ENCODE data around the gene RBM47.
"Not testable (repeated sequence)": the region's sequence is repeated elsewhere in the genome, so short reads cannot be mapped to it uniquely, and the experiment has no call there.

The RBM47 gene

GRCh38 chr4:40407468-40407867 lies 222.2 kb downstream of the RBM47 start:
- DNase-seq (ENCODE audit: low read depth in 2 of 2), result not testable (repeated sequence)

GRCh38 chr4:40406340-40406739 lies 223.3 kb downstream of the RBM47 start:
- no peak for DNase-seq (ENCODE audit: low read depth in 2 of 2)

DNA sequence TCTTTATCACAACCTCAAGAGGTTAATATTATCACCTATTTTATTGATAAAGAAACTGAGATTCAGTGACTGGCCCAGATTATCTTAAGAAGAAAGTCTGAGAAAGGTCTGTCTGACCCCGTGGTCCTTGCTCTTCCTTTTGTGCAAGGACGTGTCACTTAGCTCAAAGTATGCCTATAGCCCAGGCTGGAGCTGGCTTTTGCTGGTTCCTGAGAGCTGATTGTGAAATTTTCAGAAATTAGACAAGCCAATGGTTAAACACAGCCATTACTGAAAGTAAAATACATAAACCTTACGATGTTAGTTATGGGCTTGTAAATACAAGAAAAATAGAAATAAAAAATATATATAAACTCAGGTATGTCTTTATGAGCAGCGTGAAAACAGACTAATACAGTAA lies 224.5 kb downstream of the RBM47 start:
- DNase-seq (ENCODE audit: low read depth in 2 of 2), result no peak

DNA sequence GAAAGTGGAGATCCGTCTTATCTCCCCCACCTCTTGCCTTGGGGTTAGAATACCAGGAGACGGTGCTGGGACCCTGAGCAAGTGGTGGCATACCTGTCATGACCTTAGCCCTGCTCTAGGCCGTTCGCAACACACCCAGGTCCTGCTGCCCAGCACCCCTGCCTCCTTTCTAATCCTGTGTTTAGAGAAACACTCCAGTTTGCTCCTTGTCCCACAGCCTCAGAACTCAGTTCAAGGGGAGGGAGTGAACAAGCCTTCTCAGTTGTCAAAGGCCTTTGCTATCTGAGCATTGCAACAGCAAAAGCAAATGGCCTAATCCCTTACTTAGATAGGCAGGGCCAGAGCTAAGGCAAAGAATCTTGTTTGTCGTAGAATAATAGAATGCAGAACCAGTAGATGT lies 226.6 kb downstream of the RBM47 start:
- no peak for DNase-seq (ENCODE audit: low read depth in 2 of 2)

DNA sequence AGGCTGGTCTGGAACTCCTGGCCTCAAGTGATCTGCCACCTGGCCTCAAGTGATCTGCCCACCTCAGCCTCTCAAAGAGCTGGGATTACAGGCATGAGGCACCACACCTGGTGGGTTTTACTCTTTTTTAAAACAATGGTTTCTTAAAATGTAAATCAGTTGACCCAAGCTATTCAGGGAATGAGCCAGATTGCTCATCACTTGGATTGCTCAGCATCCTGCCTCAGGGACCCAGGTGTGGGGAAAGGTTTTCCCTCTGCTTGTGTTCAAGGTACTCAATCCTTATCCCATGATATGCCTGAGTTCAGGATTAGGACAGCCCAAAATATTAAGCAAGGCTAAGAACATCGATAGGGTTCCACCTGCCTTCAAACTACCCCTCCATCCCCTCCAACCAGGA lies 227.1 kb downstream of the RBM47 start:
- DNase-seq (ENCODE audit: low read depth in 2 of 2), result no peak

- no peak for DNase-seq (ENCODE audit: low read depth in 2 of 2)
These were observed 228.0 kb downstream of the RBM47 start for GRCh38 chr4:40401631-40402030.

- no peak for DNase-seq (ENCODE audit: low read depth in 2 of 2)
These were observed 228.6 kb downstream of the RBM47 start for GRCh38 chr4:40401096-40401495.

DNA sequence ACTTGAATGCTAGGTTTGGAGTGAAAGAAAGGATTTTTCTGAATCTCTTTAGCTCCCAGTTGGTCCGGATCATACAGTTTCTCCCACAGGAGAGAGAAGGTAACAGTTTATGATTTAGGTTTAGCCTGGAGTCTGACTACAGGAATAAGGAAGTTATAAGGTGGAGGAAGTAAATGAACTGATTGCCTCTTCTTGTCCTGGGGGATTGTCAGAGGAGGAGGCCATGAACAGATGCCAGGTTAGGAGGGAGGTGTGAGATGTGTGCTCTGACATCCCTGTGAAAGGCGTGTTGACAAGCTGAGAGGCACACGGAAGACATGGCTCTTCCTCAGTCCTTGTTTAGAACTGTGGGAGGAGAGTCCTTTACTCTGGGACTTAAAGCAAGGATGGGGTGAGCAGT lies 230.1 kb downstream of the RBM47 start:
- DNase-seq (ENCODE audit: low read depth in 2 of 2), result no peak

DNA sequence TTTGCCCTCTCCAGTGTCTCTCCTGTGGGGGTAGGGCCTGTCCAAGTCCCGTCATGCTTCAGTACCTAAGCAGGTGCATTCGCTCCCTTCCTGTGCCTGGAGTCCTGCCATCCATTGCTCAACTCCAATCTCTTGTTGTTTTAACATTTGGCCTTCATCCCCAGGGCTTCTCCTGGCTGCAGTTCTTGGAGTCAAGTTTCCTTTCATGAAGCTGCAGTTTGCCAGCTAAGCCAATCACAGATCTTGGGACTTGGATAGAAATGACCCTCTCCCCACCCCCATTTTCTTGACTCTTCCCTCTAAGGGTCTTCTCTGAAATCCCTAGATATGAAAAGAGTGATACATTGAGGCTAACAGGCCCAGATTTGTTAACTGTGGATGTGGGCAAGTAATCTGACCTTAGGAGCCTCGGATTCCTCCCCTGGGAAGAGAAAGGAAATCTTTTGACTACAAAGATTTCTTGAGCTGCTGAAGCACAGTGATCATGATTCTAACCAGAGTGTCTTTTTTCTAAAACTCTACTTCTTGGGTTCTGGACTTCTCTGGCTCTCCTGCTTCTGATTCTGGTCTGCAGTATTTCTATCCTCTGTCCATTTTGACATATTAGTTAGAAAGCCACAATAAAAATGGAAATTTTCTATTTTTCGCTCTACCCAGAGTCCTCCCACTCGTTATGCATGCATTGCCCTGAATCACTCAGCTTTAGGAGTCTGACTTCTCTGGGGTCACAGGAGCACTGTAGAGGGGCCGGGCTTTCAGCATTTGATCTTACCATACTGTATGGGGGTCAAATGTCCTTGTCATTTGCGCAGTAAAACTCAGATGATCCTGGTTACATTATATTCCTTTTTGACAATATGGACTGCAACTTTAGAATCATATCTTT lies 233.5 kb downstream of the RBM47 start:
- DNase-seq (ENCODE audit: low read depth in 2 of 2), result no peak

DNA sequence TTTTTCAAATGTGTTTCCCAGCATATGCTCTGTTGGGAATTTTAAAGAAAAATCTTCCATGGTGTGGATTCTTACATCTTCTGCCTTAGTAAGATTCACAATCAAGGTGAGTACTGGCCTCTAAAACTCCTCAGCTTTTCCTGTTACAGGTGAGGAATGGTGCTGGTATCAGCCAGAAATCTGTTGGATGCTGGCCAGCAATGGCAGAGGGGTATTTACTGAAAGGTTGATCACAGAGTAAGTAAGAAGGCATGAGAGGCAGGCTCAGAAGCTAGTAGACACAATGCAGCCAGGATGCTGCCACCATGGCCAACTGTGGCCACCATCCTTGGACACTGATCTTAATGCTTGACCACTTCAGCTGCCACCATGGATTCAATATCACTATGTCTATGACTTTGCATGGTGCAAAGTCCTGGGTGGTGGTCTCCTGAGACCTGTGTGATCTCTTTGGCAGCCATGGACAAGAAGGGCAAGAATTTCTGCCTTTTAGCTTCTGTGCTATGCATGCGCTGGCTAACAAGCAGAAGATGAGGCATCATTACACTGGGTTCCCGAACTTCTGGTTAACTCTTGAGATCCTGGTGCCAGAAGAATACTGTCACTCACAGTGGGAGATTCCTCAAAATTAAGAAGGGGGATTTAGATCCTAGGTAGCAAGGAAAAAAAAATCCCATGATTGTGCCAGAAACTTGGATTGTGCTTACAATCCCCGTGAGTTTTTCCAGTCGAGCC lies 234.3 kb downstream of the RBM47 start:
- DNase-seq (ENCODE audit: low read depth in 2 of 2), result no peak

DNA sequence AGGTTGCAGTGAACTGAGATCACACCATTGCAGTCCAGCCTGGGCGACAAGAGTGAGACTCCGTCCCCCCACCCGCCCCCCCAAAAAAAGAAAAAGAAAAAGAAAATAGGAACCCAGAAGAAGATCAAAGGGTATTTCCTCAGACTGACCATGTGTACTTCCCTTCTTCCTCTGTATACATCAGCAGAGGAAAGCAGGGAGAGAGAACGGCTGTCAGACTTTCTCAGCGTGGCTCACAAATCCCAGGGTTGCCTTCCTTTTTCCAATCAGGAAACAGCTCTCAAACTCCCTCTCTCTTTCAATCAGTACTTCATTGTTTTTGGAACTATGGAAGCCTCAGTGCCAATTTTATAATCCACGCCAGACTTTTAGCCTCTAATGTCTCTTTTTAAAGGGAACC lies 235.4 kb downstream of the RBM47 start:
- no peak for DNase-seq (ENCODE audit: low read depth in 2 of 2)

- not testable (repeated sequence) for DNase-seq (ENCODE audit: low read depth in 2 of 2)
These were observed 237.4 kb downstream of the RBM47 start for GRCh38 chr4:40392241-40392640.

GRCh38 chr4:40389986-40390385 lies 239.7 kb downstream of the RBM47 start:
- DNase-seq (ENCODE audit: low read depth in 2 of 2), result no peak

DNA sequence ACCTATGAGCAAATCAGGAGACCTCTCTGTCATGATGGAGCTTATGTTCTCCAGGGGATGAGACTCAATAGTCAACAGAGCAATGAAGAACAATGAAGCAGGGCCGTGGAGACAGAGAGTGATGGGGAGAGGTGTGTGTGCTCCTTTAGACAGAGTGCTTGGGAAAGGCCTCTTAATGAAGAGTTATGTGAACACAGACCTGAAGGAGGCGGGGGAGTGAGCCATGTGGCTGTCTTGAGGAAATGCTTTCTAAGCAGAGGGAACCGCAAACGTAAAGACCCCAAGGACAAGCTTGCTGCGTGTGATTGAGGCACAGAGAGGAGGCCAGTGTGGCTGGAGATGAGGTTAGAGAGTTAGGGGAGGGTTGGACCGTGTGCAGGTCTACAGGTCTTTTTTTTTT lies 241.4 kb downstream of the RBM47 start:
- no peak for DNase-seq (ENCODE audit: low read depth in 2 of 2)

GRCh38 chr4:40380647-40381046 lies 249.0 kb downstream of the RBM47 start:
- DNase-seq (ENCODE audit: low read depth in 2 of 2), result no peak

- no peak for DNase-seq (ENCODE audit: low read depth in 2 of 2)
These were observed 250.4 kb downstream of the RBM47 start for GRCh38 chr4:40379248-40379647.

GRCh38 chr4:40378619-40379018 lies 251.0 kb downstream of the RBM47 start:
- no peak for DNase-seq (ENCODE audit: low read depth in 2 of 2)

DNA sequence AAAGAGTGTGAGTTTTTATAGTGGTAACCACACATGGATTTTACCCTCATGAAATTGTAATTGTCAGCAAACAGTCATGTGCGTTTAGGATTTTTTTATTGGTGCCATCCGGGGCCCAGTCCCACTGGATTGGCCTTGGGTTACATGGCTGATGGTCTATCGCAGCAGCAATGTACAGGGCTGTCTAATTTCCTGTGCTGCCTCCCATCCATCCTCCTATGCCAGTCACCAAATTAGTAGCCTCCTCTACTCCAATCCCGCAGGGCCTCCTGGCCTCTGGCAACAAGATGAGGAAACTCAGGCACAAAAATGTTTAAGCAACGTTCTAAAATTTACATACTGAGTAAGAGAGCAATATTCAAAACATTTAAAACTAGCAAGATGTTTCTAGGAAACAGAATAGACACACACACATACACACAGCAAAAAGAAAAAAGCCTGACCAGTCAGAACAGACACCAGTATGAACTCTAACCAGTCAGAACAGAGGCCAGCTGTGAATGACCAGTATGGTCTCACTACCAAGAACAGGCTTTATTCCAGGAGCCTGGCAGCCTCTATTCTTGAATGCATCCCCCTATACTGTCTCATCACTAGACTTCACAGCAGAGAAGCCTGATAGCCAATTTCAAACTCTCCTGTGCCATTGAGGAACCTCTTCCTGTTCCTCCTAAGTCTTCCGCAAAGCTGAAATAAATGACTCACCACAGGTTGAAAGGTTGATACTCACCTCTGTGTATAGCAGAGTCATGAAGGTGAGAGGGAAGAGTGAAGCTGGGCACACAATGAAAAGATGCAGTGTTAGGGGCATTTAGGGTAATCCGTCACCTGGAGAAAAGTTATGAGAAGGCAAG lies 251.9 kb downstream of the RBM47 start:
- no peak for DNase-seq (ENCODE audit: low read depth in 2 of 2)

DNA sequence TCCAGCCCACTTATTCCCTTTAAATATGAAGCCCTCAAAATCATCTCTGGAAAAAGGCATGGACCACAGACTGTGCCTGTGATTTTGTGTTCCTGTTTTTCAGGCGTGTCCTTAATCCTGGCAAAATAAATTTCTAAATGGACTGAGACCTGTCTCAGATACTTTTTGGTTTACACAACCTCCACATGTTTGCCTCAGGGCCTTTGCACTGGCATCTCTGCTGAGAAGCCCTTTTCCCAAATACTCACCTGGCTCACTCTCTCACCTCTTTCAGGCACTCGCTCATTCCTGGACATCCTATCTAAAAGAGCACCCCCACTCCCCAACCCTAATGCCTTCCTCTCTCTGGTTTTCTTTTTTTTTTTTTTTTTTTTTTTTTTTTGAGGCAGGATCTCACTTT lies 254.0 kb downstream of the RBM47 start:
- no peak for DNase-seq (ENCODE audit: low read depth in 2 of 2)

- no peak for DNase-seq (ENCODE audit: low read depth in 2 of 2)
These were observed 254.6 kb downstream of the RBM47 start for GRCh38 chr4:40375095-40375494.

DNA sequence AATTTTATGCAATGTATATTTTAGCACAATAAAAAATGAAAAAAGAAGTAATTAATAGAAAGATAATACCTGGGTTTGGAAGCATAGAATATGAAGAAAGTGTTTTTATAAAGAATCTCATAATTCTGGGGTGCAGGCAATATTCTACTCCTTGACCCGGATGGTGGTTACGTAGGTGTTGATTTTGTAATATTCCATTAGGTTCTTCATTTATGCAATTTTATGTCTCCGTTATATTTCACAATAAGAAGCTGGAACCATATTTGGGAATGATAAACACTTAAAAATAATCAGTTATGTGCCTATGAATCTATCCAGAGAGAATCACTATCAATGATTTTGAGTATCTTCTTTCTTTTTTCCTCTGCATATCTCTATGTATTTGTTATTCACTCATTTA lies 256.0 kb downstream of the RBM47 start:
- no peak for DNase-seq (ENCODE audit: low read depth in 2 of 2)

Data from stimulated activated CD4-positive, alpha-beta T cell treated with anti-CD3 and anti-CD28 coated beads, Interleukin-1b, Interleukin-23, amount 100 ng/mL, for 1 hour (primary cell).